Measurements from ENCODE around the gene TRPC4AP. TPM values are rescaled to one million over a fixed set of nuclear protein-coding genes. Genes with fewer than 3 reads are reported as not detected.
A peak's percentile ranks its signal among the peaks of the same experiment; 100 is the strongest.

The TRPC4AP gene
- total and polyA plus RNA-seq, 4 donors = 18.8 to 58.3 (median 54.8) TPM

- Histone ChIP-seq H3K36me3 (ENCODE audit: control insufficient read depth in 1 of 2, insufficient read depth in 2 of 2, low read length in 1 of 2) (peaks cover 0 to 30% of the 10 kb centered on the region in 2 donors), H3K4me3 (ENCODE audit: low read length in 2 of 2) (no peak overlapping the region), H3K27ac (ENCODE audit: low read depth in 1 of 2, low read length in 2 of 2) (no peak overlapping the region), H3K4me1 (ENCODE audit: control insufficient read depth in 1 of 2, insufficient read depth in 2 of 2, low read length in 2 of 2) (no peaks in the 10 kb centered on the region), H3K9me3 (ENCODE audit: control insufficient read depth, low read length) (no peaks in the 10 kb centered on the region), H3K27me3 (ENCODE audit: control insufficient read depth in 1 of 2, insufficient read depth in 2 of 2, low read length in 1 of 2) (no peaks in the 10 kb centered on the region)
- DNase-seq (peak; percentile 25 to 62), ATAC-seq (ENCODE audit: low FRiP score) (no peak)
- WGBS, 2 donors = 88 to 89% methylated on average over 20 of the region's 20 CpGs
- intact Hi-C loops (cut with DNase I) = no loop called here
Observed at GRCh38 chr20:35004749-35005462, 87.7 kb downstream of the TRPC4AP start.

- Histone ChIP-seq H3K9me3 (ENCODE audit: control insufficient read depth, low read length) (no peaks in the 10 kb centered on the region), H3K27ac (ENCODE audit: low read depth in 1 of 2, low read length in 2 of 2) (no peak overlapping the region), H3K36me3 (ENCODE audit: control insufficient read depth in 1 of 2, insufficient read depth in 2 of 2, low read length in 1 of 2) (peaks cover 0 to 30% of the 10 kb centered on the region in 2 donors), H3K4me3 (ENCODE audit: low read length in 2 of 2) (no peak overlapping the region), H3K4me1 (ENCODE audit: control insufficient read depth in 1 of 2, insufficient read depth in 2 of 2, low read length in 2 of 2) (no peaks in the 10 kb centered on the region), H3K27me3 (ENCODE audit: control insufficient read depth in 1 of 2, insufficient read depth in 2 of 2, low read length in 1 of 2) (no peaks in the 10 kb centered on the region)
- 82 to 85% methylated on average over 18 of the region's 18 CpGs for WGBS, 2 donors
- ATAC-seq (ENCODE audit: low FRiP score) = no peak
- intact Hi-C loops (cut with DNase I) = no loop called here
- peak in 1 of 2 donors; percentile 74 for DNase-seq
Observed at GRCh38 chr20:35004051-35004725, 88.4 kb downstream of the TRPC4AP start.

- 90 to 92% methylated on average over 25 of the region's 25 CpGs for WGBS, 2 donors
- no peak overlapping the region for H3K4me3 ChIP-seq (ENCODE audit: low read length in 2 of 2)
- ATAC-seq (ENCODE audit: low FRiP score) (no peak), DNase-seq (peak; percentile 43 to 67)
- no peaks in the 10 kb centered on the region for H3K27me3 ChIP-seq (ENCODE audit: control insufficient read depth in 1 of 2, insufficient read depth in 2 of 2, low read length in 1 of 2)
- no peaks in the 10 kb centered on the region for H3K9me3 ChIP-seq (ENCODE audit: control insufficient read depth, low read length)
- no peaks in the 10 kb centered on the region for H3K4me1 ChIP-seq (ENCODE audit: control insufficient read depth in 1 of 2, insufficient read depth in 2 of 2, low read length in 2 of 2)
- peaks cover 0 to 30% of the 10 kb centered on the region in 2 donors for H3K36me3 ChIP-seq (ENCODE audit: control insufficient read depth in 1 of 2, insufficient read depth in 2 of 2, low read length in 1 of 2)
- H3K27ac ChIP-seq (ENCODE audit: low read depth in 1 of 2, low read length in 2 of 2) = no peak overlapping the region
- intact Hi-C loops (cut with DNase I) = no loop called here
Observed at GRCh38 chr20:35003211-35004031, 89.2 kb downstream of the TRPC4AP start.

- 78 to 82% methylated on average over 10 of the region's 10 CpGs for WGBS, 2 donors
- Histone ChIP-seq H3K27ac (ENCODE audit: low read depth in 1 of 2, low read length in 2 of 2) (no peak overlapping the region), H3K4me3 (ENCODE audit: low read length in 2 of 2) (no peak overlapping the region), H3K36me3 (ENCODE audit: control insufficient read depth in 1 of 2, insufficient read depth in 2 of 2, low read length in 1 of 2) (peaks cover 0 to 24% of the 10 kb centered on the region in 2 donors), H3K4me1 (ENCODE audit: control insufficient read depth in 1 of 2, insufficient read depth in 2 of 2, low read length in 2 of 2) (no peaks in the 10 kb centered on the region), H3K27me3 (ENCODE audit: control insufficient read depth in 1 of 2, insufficient read depth in 2 of 2, low read length in 1 of 2) (no peaks in the 10 kb centered on the region), H3K9me3 (ENCODE audit: control insufficient read depth, low read length) (no peaks in the 10 kb centered on the region)
- intact Hi-C loops (cut with DNase I) = no loop called here
- ATAC-seq (ENCODE audit: low FRiP score) (no peak), DNase-seq (peak; percentile 24 to 59)
Observed at GRCh38 chr20:35002426-35003210, 90.0 kb downstream of the TRPC4AP start.

- H3K27ac ChIP-seq (ENCODE audit: low read depth in 1 of 2, low read length in 2 of 2) = no peak overlapping the region
- H3K9me3 ChIP-seq (ENCODE audit: control insufficient read depth, low read length) = no peaks in the 10 kb centered on the region
- H3K4me1 ChIP-seq (ENCODE audit: control insufficient read depth in 1 of 2, insufficient read depth in 2 of 2, low read length in 2 of 2) = no peaks in the 10 kb centered on the region
- intact Hi-C loops (cut with DNase I) = no loop called here
- WGBS, 2 donors = 76 to 77% methylated on average over 15 of the region's 15 CpGs
- H3K27me3 ChIP-seq (ENCODE audit: control insufficient read depth in 1 of 2, insufficient read depth in 2 of 2, low read length in 1 of 2) = no peaks in the 10 kb centered on the region
- DNase-seq (peak in 1 of 2 donors; percentile 70), ATAC-seq (ENCODE audit: low FRiP score) (no peak)
- H3K36me3 ChIP-seq (ENCODE audit: control insufficient read depth in 1 of 2, insufficient read depth in 2 of 2, low read length in 1 of 2) = peaks cover 0 to 26% of the 10 kb centered on the region in 2 donors
- no peak overlapping the region for H3K4me3 ChIP-seq (ENCODE audit: low read length in 2 of 2)
Observed at GRCh38 chr20:35001596-35002362, 90.8 kb downstream of the TRPC4AP start.

- Histone ChIP-seq H3K9me3 (ENCODE audit: control insufficient read depth, low read length) (no peaks in the 10 kb centered on the region), H3K36me3 (ENCODE audit: control insufficient read depth in 1 of 2, insufficient read depth in 2 of 2, low read length in 1 of 2) (peaks cover 0 to 24% of the 10 kb centered on the region in 2 donors), H3K4me3 (ENCODE audit: low read length in 2 of 2) (no peak overlapping the region), H3K27me3 (ENCODE audit: control insufficient read depth in 1 of 2, insufficient read depth in 2 of 2, low read length in 1 of 2) (no peaks in the 10 kb centered on the region), H3K27ac (ENCODE audit: low read depth in 1 of 2, low read length in 2 of 2) (no peak overlapping the region), H3K4me1 (ENCODE audit: control insufficient read depth in 1 of 2, insufficient read depth in 2 of 2, low read length in 2 of 2) (no peaks in the 10 kb centered on the region)
- intact Hi-C loops (cut with DNase I) = no loop called here
- ATAC-seq (ENCODE audit: low FRiP score) = no peak
- DNase-seq = no peak
- 89 to 92% methylated on average over 28 of the region's 28 CpGs for WGBS, 2 donors
Observed at GRCh38 chr20:35000922-35001595, 91.5 kb downstream of the TRPC4AP start.

- intact Hi-C loops (cut with DNase I) = no loop called here
- 90 to 91% methylated on average over 28 of the region's 28 CpGs for WGBS, 2 donors
- DNase-seq (no peak), ATAC-seq (ENCODE audit: low FRiP score) (no peak)
- Histone ChIP-seq H3K4me1 (ENCODE audit: control insufficient read depth in 1 of 2, insufficient read depth in 2 of 2, low read length in 2 of 2) (no peaks in the 10 kb centered on the region), H3K27ac (ENCODE audit: low read depth in 1 of 2, low read length in 2 of 2) (no peak overlapping the region), H3K27me3 (ENCODE audit: control insufficient read depth in 1 of 2, insufficient read depth in 2 of 2, low read length in 1 of 2) (no peaks in the 10 kb centered on the region), H3K9me3 (ENCODE audit: control insufficient read depth, low read length) (no peaks in the 10 kb centered on the region), H3K36me3 (ENCODE audit: control insufficient read depth in 1 of 2, insufficient read depth in 2 of 2, low read length in 1 of 2) (peaks cover 0 to 24% of the 10 kb centered on the region in 2 donors), H3K4me3 (ENCODE audit: low read length in 2 of 2) (no peak overlapping the region)
Observed at GRCh38 chr20:35000311-35000921, 92.2 kb downstream of the TRPC4AP start.

All from aorta (tissue), 5 donors.